WTC11 (cell line): Measurements from ENCODE around the gene NDRG4. TPM values are rescaled to one million over a fixed set of nuclear protein-coding genes. Genes with fewer than 3 reads are reported as not detected.
A peak's percentile ranks its signal among the peaks of the same experiment; 100 is the strongest.

Source experiments
- ATAC-seq: fragments of 200-7000 bp; cut with Tn5 transposase; 2 replicates; pipeline ENCODE4 v1.10.0; 2021; ENCODE audit warnings: mild to moderate bottlenecking, moderate library complexity
- CTCF ChIA-PET: fragments of 300-600 bp; sonication (Branson Sonifier 250); formaldehyde crosslinking; loops from one replicate; lab custom pipeline; 2021; ENCODE audit warnings: antibody characterized with exemption; lab: Charles Lee
- POLR2A ChIA-PET: fragments of 350-600 bp; sonication (Branson Sonifier 250); formaldehyde crosslinking; loops from one replicate; lab custom pipeline; 2021; ENCODE audit warnings: antibody characterized with exemption; lab: Charles Lee
- DNase-seq: peaks from one replicate; pipeline ENCODE4 v3.0.0; 2021; ENCODE audit warnings: low spot score
- H3K27ac Mint-ChIP-seq: 2 replicates; pipeline ENCODE4 v1.8.0; 2021; ENCODE audit warnings: mixed read lengths
- H3K27me3 Mint-ChIP-seq: 2 replicates; pipeline ENCODE4 v1.8.0; 2021; ENCODE audit warnings: low read depth, mild to moderate bottlenecking, moderate library complexity, mixed read lengths
- H3K36me3 Mint-ChIP-seq: 2 replicates; pipeline ENCODE4 v1.8.0; 2021; ENCODE audit warnings: mixed read lengths
- H3K4me1 Mint-ChIP-seq: 2 replicates; pipeline ENCODE4 v1.8.0; 2022; ENCODE audit warnings: mixed read lengths
- H3K4me3 Mint-ChIP-seq: 2 replicates; pipeline ENCODE4 v1.8.0; 2021; ENCODE audit warnings: mild to moderate bottlenecking, moderate library complexity, mixed read lengths
- H3K9me3 Mint-ChIP-seq: 2 replicates; pipeline ENCODE4 v1.8.0; 2021; ENCODE audit warnings: mixed read lengths
- CREB1 ChIP-seq: sonication (generic); formaldehyde crosslinking; IDR thresholded peaks from 2 replicates; pipeline ENCODE4 v1.8.0; 2023; ENCODE audit warnings: mild to moderate bottlenecking, missing genetic modification reagents
- CREM ChIP-seq: sonication (generic); formaldehyde crosslinking; IDR thresholded peaks from 2 replicates; pipeline ENCODE4 v1.8.1; 2022; ENCODE audit warnings: mild to moderate bottlenecking, missing genetic modification reagents, moderate library complexity
- GRHL2 ChIP-seq: fragments of 250-450 bp; sonication (Bioruptor Pico); IDR thresholded peaks from 2 replicates; pipeline ENCODE4 v1.8.0; 2022; ENCODE audit warnings: mild to moderate bottlenecking, moderate library complexity; ENCODE audit not compliant: insufficient replicate concordance, severe bottlenecking
- PRRX2 ChIP-seq: fragments of 250-450 bp; sonication (Bioruptor Pico); IDR thresholded peaks from 2 replicates; pipeline ENCODE4 v1.8.0; 2021; ENCODE audit warnings: mild to moderate bottlenecking
- SOX15 ChIP-seq: fragments of 250-450 bp; sonication (Bioruptor Pico); IDR thresholded peaks from 2 replicates; pipeline ENCODE4 v1.9.0; 2021; ENCODE audit warnings: mild to moderate bottlenecking
- TEAD4 ChIP-seq: sonication (generic); formaldehyde crosslinking; IDR thresholded peaks from 2 replicates; pipeline ENCODE4 v1.8.0; 2022; ENCODE audit warnings: mild to moderate bottlenecking, missing genetic modification reagents
- ZBTB21 ChIP-seq: sonication (generic); formaldehyde crosslinking; IDR thresholded peaks from 2 replicates; pipeline ENCODE4 v1.8.1; 2023; ENCODE audit warnings: mild to moderate bottlenecking, missing genetic modification reagents, borderline replicate concordance
- ZNF317 ChIP-seq: sonication (generic); formaldehyde crosslinking; IDR thresholded peaks from 2 replicates; pipeline ENCODE4 v1.8.1; 2023; ENCODE audit warnings: low read depth, mild to moderate bottlenecking, moderate library complexity, missing genetic modification reagents, borderline replicate concordance
- ZNF671 ChIP-seq: fragments of 250-450 bp; sonication (Bioruptor Pico); IDR thresholded peaks from 2 replicates; pipeline ENCODE4 v1.8.0; 2021; ENCODE audit warnings: mild to moderate bottlenecking
- total RNA-seq: library from RNA; stranded (reverse); gene quantifications from 3 replicates; pipeline ENCODE4 v1.2.3, GENCODE V29; 2021
- TF ChIP-seq, protein P1 (sequence below): sonication (generic); formaldehyde crosslinking; IDR thresholded peaks from 2 replicates; pipeline ENCODE4 v1.8.1; 2023; ENCODE audit warnings: mild to moderate bottlenecking, missing genetic modification reagents, borderline replicate concordance
- TF ChIP-seq, protein P2 (sequence below): sonication (generic); formaldehyde crosslinking; IDR thresholded peaks from 2 replicates; pipeline ENCODE4 v1.8.1; 2022; ENCODE audit warnings: low read depth, mild to moderate bottlenecking, moderate library complexity, missing genetic modification reagents, borderline replicate concordance
- TF ChIP-seq, protein P3 (sequence below): sonication (generic); formaldehyde crosslinking; IDR thresholded peaks from 2 replicates; pipeline ENCODE4 v1.8.1; 2023; ENCODE audit warnings: mild to moderate bottlenecking, missing genetic modification reagents, moderate library complexity
- TF ChIP-seq, protein P4 (sequence below): sonication (generic); formaldehyde crosslinking; IDR thresholded peaks from 2 replicates; pipeline ENCODE4 v1.8.1; 2022; ENCODE audit warnings: mild to moderate bottlenecking, missing genetic modification reagents, moderate library complexity, borderline replicate concordance
- TF ChIP-seq, protein P5 (sequence below): sonication (generic); formaldehyde crosslinking; IDR thresholded peaks from 2 replicates; pipeline ENCODE4 v1.8.0; 2022; ENCODE audit warnings: mild to moderate bottlenecking, missing genetic modification reagents
- TF ChIP-seq, protein P6 (sequence below): sonication (generic); formaldehyde crosslinking; IDR thresholded peaks from 2 replicates; pipeline ENCODE4 v1.8.1; 2023; ENCODE audit warnings: mild to moderate bottlenecking, missing genetic modification reagents

Gene NDRG4
- total RNA-seq, 1 experiment from 2014 or later = 20.5 TPM

DNA sequence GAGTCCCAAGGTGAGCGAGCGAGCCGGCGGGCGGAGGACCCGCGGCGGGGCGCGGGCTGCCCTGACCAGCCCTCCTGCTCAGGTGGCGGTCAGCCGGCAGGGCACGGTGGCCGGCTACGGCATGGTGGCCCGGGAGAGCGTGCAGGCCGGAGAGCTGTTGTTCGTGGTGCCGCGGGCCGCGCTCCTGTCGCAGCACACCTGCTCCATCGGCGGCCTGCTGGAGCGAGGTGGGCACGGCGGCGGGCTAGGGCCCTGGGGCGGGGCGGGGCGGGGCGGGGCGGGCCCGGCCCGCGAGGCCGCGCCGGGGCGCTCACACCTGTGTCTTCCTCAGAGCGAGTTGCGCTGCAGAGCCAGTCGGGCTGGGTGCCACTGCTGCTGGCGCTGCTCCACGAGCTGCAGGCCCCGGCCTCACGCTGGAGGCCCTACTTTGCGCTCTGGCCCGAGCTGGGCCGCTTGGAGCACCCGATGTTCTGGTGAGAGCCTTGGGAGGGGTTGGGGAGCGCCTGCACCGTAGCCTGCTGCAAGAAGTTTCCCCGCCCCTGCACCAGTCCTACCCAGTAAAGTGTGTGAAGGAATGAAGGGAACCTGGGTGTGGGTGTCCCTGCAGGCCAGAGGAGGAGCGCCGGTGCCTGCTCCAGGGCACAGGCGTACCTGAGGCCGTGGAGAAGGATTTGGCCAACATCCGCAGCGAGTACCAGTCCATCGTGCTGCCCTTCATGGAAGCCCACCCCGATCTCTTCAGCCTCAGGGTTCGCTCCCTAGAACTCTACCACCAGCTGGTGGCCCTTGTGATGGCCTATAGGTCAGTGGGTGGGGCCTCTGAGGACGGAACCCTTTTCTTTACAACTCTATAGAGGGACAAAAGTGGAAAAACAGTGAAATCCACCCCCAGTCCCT lies 16.2 kb downstream of the NDRG4 start (continued):
- TF ChIP-seq, protein P1, sequence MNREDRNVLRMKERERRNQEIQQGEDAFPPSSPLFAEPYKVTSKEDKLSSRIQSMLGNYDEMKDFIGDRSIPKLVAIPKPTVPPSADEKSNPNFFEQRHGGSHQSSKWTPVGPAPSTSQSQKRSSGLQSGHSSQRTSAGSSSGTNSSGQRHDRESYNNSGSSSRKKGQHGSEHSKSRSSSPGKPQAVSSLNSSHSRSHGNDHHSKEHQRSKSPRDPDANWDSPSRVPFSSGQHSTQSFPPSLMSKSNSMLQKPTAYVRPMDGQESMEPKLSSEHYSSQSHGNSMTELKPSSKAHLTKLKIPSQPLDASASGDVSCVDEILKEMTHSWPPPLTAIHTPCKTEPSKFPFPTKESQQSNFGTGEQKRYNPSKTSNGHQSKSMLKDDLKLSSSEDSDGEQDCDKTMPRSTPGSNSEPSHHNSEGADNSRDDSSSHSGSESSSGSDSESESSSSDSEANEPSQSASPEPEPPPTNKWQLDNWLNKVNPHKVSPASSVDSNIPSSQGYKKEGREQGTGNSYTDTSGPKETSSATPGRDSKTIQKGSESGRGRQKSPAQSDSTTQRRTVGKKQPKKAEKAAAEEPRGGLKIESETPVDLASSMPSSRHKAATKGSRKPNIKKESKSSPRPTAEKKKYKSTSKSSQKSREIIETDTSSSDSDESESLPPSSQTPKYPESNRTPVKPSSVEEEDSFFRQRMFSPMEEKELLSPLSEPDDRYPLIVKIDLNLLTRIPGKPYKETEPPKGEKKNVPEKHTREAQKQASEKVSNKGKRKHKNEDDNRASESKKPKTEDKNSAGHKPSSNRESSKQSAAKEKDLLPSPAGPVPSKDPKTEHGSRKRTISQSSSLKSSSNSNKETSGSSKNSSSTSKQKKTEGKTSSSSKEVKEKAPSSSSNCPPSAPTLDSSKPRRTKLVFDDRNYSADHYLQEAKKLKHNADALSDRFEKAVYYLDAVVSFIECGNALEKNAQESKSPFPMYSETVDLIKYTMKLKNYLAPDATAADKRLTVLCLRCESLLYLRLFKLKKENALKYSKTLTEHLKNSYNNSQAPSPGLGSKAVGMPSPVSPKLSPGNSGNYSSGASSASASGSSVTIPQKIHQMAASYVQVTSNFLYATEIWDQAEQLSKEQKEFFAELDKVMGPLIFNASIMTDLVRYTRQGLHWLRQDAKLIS (CRISPR knock-in tag) = no peak
- no peak for TF ChIP-seq CREM (CRISPR knock-in tag)
- no peak for TF ChIP-seq ZNF317
- TF ChIP-seq, protein P2, sequence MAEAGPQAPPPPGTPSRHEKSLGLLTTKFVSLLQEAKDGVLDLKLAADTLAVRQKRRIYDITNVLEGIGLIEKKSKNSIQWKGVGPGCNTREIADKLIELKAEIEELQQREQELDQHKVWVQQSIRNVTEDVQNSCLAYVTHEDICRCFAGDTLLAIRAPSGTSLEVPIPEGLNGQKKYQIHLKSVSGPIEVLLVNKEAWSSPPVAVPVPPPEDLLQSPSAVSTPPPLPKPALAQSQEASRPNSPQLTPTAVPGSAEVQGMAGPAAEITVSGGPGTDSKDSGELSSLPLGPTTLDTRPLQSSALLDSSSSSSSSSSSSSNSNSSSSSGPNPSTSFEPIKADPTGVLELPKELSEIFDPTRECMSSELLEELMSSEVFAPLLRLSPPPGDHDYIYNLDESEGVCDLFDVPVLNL (CRISPR knock-in tag) = no peak
- TF ChIP-seq CREB1 (CRISPR knock-in tag) = no peak
- TF ChIP-seq, all 79 proteins: peak for 6

DNA sequence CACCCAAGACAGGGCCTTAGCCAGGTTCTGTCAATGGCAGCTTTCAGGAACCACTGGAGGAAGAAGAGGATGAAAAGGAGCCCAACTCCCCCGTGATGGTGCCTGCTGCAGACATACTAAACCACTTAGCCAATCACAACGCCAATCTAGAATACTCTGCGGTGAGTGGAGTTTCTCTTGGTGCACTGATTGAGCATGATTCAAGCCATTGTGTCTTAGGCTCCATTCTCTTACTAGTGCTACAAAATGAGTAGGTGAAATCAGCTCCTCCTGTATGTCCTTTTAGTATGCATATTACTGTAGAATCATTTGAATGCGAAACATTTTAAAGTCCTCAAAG lies 16.8 kb downstream of the NDRG4 start:
- Mint-ChIP-seq H3K9me3 (no peaks in the 10 kb centered on the region), H3K4me1 (peaks cover 25% of the 10 kb centered on the region), H3K27ac (peak overlapping the region; percentile 91), H3K36me3 (peaks cover 46% of the 10 kb centered on the region), H3K27me3 (no peaks in the 10 kb centered on the region), H3K4me3 (peak overlapping the region; percentile 88)
- no peak for DNase-seq
- ATAC-seq = no peak
- ChIA-PET POLR2A (interaction anchor here (0.7 kb wide), 1 partner anchor 9 kb away, joined by 3 read pairs; no protein-coding TSS in a partner anchor), CTCF (interaction anchor here (1.5 to 1.9 kb wide), 3 partner anchors 11 to 239 kb away, joined by 3 to 5 read pairs (median 5); no protein-coding TSS in a partner anchor)
- TF ChIP-seq, protein P3, sequence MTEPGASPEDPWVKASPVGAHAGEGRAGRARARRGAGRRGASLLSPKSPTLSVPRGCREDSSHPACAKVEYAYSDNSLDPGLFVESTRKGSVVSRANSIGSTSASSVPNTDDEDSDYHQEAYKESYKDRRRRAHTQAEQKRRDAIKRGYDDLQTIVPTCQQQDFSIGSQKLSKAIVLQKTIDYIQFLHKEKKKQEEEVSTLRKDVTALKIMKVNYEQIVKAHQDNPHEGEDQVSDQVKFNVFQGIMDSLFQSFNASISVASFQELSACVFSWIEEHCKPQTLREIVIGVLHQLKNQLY = no peak
- TF ChIP-seq, protein P4, sequence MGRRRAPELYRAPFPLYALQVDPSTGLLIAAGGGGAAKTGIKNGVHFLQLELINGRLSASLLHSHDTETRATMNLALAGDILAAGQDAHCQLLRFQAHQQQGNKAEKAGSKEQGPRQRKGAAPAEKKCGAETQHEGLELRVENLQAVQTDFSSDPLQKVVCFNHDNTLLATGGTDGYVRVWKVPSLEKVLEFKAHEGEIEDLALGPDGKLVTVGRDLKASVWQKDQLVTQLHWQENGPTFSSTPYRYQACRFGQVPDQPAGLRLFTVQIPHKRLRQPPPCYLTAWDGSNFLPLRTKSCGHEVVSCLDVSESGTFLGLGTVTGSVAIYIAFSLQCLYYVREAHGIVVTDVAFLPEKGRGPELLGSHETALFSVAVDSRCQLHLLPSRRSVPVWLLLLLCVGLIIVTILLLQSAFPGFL (CRISPR knock-in tag) = no peak
- TF ChIP-seq PRRX2 (CRISPR knock-in tag) (no peak), GRHL2 (CRISPR knock-in tag) (no peak), TEAD4 (CRISPR knock-in tag) (no peak), ZBTB21 (CRISPR knock-in tag) (no peak), ZNF671 (CRISPR knock-in tag) (no peak), SOX15 (no peak)
- TF ChIP-seq, protein P5, sequence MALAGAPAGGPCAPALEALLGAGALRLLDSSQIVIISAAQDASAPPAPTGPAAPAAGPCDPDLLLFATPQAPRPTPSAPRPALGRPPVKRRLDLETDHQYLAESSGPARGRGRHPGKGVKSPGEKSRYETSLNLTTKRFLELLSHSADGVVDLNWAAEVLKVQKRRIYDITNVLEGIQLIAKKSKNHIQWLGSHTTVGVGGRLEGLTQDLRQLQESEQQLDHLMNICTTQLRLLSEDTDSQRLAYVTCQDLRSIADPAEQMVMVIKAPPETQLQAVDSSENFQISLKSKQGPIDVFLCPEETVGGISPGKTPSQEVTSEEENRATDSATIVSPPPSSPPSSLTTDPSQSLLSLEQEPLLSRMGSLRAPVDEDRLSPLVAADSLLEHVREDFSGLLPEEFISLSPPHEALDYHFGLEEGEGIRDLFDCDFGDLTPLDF (CRISPR knock-in tag) = no peak
- TF ChIP-seq, protein P6, sequence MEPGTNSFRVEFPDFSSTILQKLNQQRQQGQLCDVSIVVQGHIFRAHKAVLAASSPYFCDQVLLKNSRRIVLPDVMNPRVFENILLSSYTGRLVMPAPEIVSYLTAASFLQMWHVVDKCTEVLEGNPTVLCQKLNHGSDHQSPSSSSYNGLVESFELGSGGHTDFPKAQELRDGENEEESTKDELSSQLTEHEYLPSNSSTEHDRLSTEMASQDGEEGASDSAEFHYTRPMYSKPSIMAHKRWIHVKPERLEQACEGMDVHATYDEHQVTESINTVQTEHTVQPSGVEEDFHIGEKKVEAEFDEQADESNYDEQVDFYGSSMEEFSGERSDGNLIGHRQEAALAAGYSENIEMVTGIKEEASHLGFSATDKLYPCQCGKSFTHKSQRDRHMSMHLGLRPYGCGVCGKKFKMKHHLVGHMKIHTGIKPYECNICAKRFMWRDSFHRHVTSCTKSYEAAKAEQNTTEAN (CRISPR knock-in tag) = no peak
